NCI-H82 (cell line): ENCODE results near the gene PTPRN2.

ENCODE experiments used
- DNase-seq: peaks from one replicate; lab custom pipeline; 2025; lab: John Stamatoyannopoulos, UW

PTPRN2 gene

DNA sequence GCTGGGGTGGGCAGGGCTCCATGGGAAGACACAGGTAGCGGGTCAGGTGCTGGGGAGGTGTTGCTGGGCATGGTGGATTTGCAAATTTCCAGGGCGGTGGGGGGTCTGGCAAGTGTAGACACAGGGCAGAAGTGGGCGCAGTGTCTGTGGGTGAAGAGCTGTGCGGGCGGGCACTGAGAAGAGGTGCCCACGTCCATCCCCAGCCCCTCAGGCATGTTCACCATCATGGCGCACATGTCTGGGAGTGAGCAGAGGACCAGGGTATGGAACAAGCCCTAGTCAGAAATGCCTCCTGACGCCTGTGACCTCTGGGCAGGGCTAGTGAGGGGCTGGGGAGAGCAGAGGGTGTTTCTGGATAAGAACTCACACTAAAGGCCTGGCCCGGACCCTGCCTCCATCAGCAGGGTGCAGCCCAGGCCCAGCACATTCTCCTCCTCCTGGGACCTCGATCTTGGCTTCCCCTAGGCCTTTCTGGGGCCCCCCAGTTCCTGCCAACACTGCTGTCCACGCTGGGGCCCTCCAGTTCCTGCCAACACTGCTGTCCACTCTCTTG is 612.9 kb downstream of the PTPRN2 start:
- DNase-seq = no peak

GRCh38 chr7:157973971-157974677 is 613.5 kb downstream of the PTPRN2 start:
- no peak for DNase-seq

GRCh38 chr7:157972914-157973313 is 614.7 kb downstream of the PTPRN2 start:
- DNase-seq = no peak

- DNase-seq = no peak
Observed at GRCh38 chr7:157971501-157971900, 616.1 kb downstream of the PTPRN2 start.

DNA sequence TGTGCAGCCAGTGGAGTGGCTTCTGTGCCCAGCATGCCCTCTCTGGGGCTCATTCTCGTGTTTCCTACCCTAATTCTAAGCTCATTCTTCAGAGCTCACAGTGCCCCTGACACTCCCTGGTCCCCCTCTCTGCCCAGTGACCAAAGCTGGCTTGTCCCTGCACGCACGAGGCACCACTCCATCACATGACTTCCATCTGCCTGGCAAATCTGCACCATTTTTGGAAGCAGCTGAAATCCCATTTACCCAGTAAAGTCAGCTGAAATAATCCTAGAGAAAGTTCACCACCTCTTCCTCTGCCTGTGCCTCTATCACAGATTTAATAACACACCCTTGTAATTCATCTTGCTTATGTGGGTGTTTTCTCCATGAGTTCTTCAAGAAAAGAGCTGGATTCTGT is 616.9 kb downstream of the PTPRN2 start:
- DNase-seq = no peak

GRCh38 chr7:157969995-157970394 is 617.6 kb downstream of the PTPRN2 start:
- DNase-seq = no peak

GRCh38 chr7:157966490-157966889 is 621.1 kb downstream of the PTPRN2 start:
- DNase-seq = no peak

DNA sequence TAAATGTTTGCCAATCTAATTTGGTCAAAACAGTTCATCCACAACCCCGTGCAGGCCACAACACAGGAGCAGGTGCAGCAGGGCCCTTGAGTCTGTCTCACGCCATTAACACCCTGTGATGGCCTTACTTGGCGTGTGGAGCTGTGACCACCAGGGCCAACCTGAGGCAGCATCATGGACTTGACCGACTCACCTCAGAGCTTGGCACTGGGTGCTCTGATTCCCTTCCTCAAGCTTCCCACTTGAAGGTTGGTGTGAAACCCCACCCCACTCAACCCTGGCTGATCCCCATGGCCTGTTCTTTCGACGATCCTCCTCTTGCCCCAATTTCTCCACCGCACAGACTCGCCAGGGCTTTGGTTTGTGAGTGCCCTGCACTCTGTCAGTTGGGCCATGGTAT is 623.1 kb downstream of the PTPRN2 start:
- no peak for DNase-seq

GRCh38 chr7:157964016-157964415 is 623.6 kb downstream of the PTPRN2 start:
- DNase-seq = no peak

DNA sequence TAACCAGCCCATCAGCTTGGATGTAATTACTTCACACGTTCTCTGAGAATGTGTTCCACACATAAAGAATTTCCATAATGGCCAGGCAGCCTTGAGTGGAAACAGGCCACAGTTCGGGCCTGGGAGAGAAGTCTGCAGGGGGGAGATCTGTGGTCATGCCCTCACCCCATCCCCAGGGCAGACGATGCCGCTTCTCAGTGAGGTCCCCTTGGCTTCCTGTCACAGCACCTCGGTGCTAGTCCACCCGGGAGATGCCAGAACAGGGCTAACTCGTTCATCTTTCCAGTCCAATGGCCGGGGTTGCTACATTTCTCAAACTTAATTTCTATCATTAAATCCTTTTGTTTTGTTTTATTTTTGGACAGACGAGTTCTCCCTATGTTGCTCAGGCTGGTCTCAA is 624.1 kb downstream of the PTPRN2 start:
- DNase-seq = no peak

DNA sequence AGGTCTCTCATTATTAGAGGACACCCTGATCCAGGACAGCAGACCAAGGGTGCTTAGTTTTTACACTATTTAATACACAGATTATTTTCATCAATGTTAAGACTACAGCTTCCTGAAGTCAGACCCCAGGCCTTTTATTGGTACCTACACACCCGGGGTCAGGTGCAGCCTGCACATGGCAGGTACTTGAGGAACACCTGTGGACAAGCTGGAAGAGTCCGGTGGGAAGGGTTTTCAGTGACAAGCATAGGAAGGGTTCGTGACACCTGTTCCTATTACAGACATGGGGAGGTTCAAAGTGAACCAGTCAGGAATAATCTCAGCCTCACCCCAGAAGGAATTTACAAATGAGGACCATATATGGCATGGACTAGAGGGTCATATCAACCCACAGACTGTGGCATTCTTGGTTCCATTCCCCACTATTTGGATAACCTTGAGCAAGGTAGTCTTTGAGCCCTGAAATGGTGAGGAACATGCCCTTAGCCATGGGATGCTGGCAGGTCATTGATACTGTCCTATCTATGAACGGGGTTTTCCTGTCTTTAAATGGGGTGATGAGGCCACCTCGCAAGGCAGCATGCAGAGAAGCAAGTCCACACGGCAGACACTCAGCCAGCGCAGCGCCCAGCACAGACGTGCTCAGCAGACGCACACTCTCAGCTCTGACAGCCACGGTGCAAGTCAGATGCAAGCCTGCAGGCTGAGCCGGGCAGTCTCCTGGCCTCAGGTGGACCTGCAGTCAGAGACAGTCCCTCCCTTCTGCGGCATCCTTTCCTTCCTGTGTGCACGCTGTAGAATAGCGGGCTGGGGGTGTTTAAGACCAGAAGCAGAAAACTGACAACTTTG is 624.9 kb downstream of the PTPRN2 start:
- DNase-seq = no peak

DNA sequence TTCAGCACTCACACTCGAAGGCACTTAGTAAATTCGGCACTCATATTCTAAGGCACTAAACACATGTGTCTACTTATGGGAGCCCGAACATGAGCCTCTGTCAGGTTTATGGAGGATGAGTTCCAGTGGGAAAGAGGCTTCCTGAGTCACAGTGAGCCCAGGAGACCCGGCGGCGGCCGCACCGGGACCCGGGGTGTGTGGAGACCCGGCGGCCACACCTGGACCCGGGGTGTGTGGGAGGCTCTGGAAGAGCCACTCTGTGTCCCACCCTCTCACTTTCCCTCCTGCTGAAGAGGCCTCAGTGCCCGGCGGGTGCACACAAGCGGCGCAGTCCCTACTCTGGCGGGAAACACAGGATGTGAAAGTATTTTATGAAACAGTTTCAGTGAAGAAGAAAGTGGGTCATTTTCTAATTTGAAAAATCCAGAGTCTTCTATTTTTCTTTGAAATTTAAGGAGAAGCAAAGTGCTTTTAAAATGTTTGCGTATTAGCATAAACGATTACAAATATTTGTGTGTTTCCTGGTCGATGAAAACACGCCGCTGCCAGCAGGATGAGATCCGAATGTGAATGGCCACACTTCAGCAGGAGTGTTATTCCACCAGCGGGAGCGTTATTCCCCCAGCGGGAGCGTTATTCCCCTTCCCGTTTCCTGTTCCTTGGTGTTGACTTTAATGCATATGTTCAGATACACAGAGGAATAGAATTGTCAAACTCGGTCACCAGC is 625.7 kb downstream of the PTPRN2 start:
- DNase-seq = no peak

GRCh38 chr7:157955348-157955999 is 632.1 kb downstream of the PTPRN2 start:
- DNase-seq = no peak

DNA sequence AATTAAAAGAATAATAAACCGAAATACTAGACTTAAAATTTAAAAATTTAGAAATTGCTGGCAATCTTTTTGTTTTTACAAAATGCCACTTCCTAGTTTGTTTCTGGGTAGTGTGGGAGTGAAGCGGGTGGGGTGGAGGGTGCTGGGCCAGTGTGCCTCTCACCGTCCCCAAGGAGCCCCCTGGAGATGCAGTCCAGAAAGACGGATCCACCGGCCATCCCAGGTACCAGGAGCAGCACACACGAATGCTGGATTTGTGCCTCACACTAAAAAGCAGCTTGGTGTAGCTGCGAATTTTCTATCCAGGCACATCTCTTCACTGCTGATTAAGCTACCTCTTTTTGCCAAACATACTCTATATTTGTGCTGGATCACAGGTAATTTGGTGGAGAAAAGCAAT is 632.7 kb downstream of the PTPRN2 start:
- DNase-seq = no peak

DNA sequence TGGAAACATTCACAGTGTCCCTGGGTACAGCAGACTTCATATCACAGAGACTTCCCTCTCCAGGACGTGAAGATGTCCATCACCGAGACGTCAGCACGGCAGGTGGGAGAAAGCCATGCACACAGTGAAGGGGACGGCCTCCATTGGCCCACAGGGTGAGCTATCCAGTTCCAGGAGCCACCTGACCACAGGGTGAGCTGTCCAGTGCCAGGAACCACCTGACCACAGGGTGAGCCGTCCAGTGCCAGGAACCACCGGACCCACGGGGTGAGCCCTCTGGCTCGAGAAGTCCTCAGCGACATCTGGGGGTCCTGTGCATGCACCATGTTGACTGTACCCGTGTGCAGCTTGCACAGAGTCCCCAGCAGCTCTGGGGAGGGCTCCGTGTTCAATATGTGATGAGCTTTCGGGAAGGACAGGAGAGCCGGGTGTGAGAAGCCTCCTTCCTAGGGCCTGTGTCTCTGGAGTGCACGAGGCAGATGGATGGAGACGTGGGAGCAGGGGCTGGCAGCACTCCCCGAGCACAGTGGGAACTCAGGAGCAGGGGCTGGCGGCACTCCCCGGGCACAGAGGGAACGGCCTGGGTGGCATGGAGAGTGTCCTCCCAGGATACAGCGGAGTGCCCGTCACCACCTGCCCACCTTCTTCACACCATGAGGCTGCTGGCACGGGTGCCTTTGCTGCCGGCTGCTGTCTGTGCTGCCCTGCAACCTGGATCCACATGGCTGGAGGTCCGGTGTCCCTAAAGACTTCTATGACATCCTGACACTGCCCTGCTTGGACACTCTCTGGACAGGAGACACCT is 634.6 kb downstream of the PTPRN2 start:
- DNase-seq = no peak

DNA sequence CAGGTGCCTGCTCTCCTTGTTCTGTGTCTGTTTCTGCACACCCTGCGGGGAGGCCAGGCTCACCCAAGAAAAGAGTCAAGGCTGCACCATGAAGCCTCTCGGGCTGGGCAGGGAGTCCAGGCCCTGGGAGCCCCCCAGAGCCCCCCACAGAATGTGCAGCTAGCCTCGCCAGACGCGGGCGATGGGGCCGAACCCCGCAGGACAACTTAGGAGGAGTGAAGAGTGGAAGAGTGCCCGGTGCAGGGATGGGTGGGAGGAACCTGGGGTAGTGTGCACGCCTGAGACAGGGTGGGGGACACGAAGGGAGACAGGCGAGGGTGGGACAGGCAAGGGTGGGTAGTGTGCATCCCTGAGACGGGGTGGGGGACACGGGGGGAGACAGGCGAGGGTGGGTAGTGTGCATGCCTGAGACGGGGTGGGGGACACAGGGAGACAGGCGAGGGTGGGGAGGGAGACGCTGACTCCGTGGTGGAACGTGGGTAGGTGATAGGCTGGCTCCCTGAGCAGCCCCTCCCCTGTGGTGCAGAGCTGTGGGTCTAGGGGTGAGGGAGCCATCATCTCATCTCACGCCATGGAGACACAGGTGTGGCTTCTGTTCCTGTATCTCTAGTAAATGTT is 635.5 kb downstream of the PTPRN2 start:
- DNase-seq = no peak

DNA sequence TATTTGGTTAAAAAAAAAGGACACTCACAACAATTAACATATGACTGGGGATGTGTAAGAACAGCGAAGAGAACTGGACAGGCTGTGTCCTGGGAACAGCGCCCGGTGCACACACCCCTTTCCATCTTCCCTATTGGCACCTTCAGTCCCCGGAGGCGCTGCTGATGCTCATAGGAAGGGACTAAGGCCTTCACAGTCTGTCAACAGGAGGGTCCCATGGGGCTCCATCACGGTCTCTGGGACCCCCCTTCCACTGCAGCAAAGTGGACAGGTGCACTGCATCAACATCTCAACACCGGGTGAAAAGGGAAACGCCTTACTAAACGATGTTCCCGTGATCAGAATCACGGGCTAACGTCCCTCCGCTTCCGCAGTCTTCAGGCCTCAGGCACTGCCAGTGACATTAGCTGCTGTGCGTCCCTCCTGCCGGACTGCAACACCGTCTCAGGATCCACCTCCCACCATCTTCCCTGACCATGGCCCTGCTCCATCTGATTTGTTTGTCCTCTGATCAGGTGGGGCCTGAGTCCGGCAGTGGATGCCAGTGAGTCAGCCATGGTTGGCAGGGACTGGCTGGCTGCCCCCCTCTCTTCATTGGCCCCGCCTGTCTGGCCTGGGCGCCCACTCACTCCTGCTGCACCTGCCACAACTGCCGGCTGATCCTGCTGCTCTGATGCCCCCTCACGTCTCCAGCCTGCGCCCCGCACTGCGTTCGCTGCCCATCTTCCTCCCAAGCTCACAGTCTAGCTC is 636.1 kb downstream of the PTPRN2 start:
- DNase-seq = no peak

DNA sequence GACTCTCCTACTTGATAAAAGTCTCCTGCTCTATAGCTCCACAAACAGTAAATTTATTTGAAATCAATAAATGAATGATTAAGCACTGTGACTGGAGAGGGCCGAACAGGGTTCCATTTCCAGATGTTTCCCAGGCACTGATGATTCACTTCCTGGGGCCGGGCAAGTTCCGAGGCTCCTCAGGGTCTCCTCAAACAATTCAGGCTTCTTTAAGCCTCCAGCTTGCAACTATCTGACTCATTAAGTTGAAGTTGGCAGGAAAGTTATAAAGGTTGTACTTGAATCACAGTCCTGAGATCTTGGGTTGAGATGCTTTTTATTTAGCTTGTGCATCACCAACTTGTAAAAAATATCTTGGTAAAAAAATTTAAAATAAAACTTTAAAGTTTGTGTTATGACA is 637.9 kb downstream of the PTPRN2 start:
- DNase-seq = no peak

DNA sequence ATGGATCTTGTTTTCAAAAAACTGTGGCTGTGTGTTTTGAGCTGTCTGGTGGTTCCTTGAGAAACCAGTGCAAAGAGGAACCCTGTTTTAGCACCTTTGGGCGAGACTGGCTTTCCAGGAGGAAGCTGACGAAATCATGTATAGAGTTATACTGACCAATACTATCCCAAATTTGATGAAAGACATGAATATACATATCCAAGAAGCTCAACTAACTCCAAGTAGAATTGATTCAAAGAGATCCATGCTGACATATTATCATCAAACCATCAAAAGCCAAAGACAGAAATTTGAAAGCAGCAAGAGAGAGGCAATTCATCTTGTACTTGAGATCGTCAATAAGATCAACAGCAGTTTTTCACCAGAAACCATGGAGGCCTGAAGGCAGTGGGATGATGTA is 640.1 kb downstream of the PTPRN2 start:
- DNase-seq = no peak
